Measurements from ENCODE around the gene RBKS.

RBKS gene

GRCh38 chr2:27875089-27875881 lies 14.9 kb downstream of the RBKS start:
- Histone ChIP-seq H3K9ac (ENCODE audit: low read length) (no peak overlapping the region), H3K36me3 (replicated peaks; ENCODE audit: low read depth, low read length) (no peaks in the 10 kb centered on the region), H3K79me2 (ENCODE audit: low read length) (no peaks in the 10 kb centered on the region), H3K4me3 (ENCODE audit: low read length) (no peak overlapping the region), H4K20me1 (ENCODE audit: insufficient read depth, low read length) (no peaks in the 10 kb centered on the region), H3K9me3 (ENCODE audit: insufficient read depth, low read length) (0 out of 2 replicates have a peak, but pooled peaks cover 7% of the 10 kb centered on the region), H3K27me3 (ENCODE audit: low read depth, low read length) (no peaks in the 10 kb centered on the region), H3K27ac (ENCODE audit: low read length) (no peak overlapping the region), H3K4me2 (ENCODE audit: low read length) (no peak overlapping the region), H2AFZ (ENCODE audit: low read depth, low read length) (no peak overlapping the region), H3K4me1 (ENCODE audit: low read length) (no peaks in the 10 kb centered on the region)
- no peak for TF ChIP-seq EZH2phosphoT487 (IDR thresholded peaks at IDR 0.05; ENCODE audit: low read depth)
- TF ChIP-seq CTCF (IDR thresholded peaks at IDR 0.05; ENCODE audit: low read depth, low read length) = no peak

- Histone ChIP-seq H3K27me3 (ENCODE audit: low read depth, low read length) (no peaks in the 10 kb centered on the region), H3K4me3 (ENCODE audit: low read length) (no peak overlapping the region), H3K9ac (ENCODE audit: low read length) (no peak overlapping the region), H3K4me1 (ENCODE audit: low read length) (no peaks in the 10 kb centered on the region), H3K9me3 (ENCODE audit: insufficient read depth, low read length) (0 out of 2 replicates have a peak, but pooled peaks cover 7% of the 10 kb centered on the region), H4K20me1 (ENCODE audit: insufficient read depth, low read length) (no peaks in the 10 kb centered on the region), H3K79me2 (ENCODE audit: low read length) (no peaks in the 10 kb centered on the region), H2AFZ (ENCODE audit: low read depth, low read length) (no peak overlapping the region), H3K36me3 (replicated peaks; ENCODE audit: low read depth, low read length) (no peaks in the 10 kb centered on the region), H3K4me2 (ENCODE audit: low read length) (no peak overlapping the region), H3K27ac (ENCODE audit: low read length) (no peak overlapping the region)
- no peak for TF ChIP-seq CTCF (IDR thresholded peaks at IDR 0.05; ENCODE audit: low read depth, low read length)
- no peak for TF ChIP-seq EZH2phosphoT487 (IDR thresholded peaks at IDR 0.05; ENCODE audit: low read depth)
These were observed 17.1 kb downstream of the RBKS start for GRCh38 chr2:27873091-27873490.

GRCh38 chr2:27871802-27872201 lies 18.4 kb downstream of the RBKS start:
- Histone ChIP-seq H3K4me2 (ENCODE audit: low read length) (no peak overlapping the region), H3K36me3 (replicated peaks; ENCODE audit: low read depth, low read length) (no peaks in the 10 kb centered on the region), H3K27me3 (ENCODE audit: low read depth, low read length) (no peaks in the 10 kb centered on the region), H3K4me3 (ENCODE audit: low read length) (no peak overlapping the region), H3K9me3 (ENCODE audit: insufficient read depth, low read length) (0 out of 2 replicates have a peak, but pooled peaks cover 7% of the 10 kb centered on the region), H3K9ac (ENCODE audit: low read length) (no peak overlapping the region), H3K4me1 (ENCODE audit: low read length) (no peaks in the 10 kb centered on the region), H3K79me2 (ENCODE audit: low read length) (no peaks in the 10 kb centered on the region), H4K20me1 (ENCODE audit: insufficient read depth, low read length) (no peaks in the 10 kb centered on the region), H2AFZ (ENCODE audit: low read depth, low read length) (no peak overlapping the region), H3K27ac (ENCODE audit: low read length) (no peak overlapping the region)
- TF ChIP-seq EZH2phosphoT487 (IDR thresholded peaks at IDR 0.05; ENCODE audit: low read depth) (no peak), CTCF (IDR thresholded peaks at IDR 0.05; ENCODE audit: low read depth, low read length) (no peak)

GRCh38 chr2:27870724-27871123 lies 19.5 kb downstream of the RBKS start:
- no peak overlapping the region for H3K27ac ChIP-seq (ENCODE audit: low read length)
- H3K9ac ChIP-seq (ENCODE audit: low read length) = no peak overlapping the region
- H3K79me2 ChIP-seq (ENCODE audit: low read length) = no peaks in the 10 kb centered on the region
- TF ChIP-seq CTCF (IDR thresholded peaks at IDR 0.05; ENCODE audit: low read depth, low read length) = no peak
- no peak for TF ChIP-seq EZH2phosphoT487 (IDR thresholded peaks at IDR 0.05; ENCODE audit: low read depth)
- H3K4me2 ChIP-seq (ENCODE audit: low read length) = no peak overlapping the region
- no peak overlapping the region for H2AFZ ChIP-seq (ENCODE audit: low read depth, low read length)
- no peaks in the 10 kb centered on the region for H3K36me3 ChIP-seq (replicated peaks; ENCODE audit: low read depth, low read length)
- no peaks in the 10 kb centered on the region for H3K27me3 ChIP-seq (ENCODE audit: low read depth, low read length)
- 0 out of 2 replicates have a peak, but pooled peaks cover under 1% of the 10 kb centered on the region for H3K9me3 ChIP-seq (ENCODE audit: insufficient read depth, low read length)
- H4K20me1 ChIP-seq (ENCODE audit: insufficient read depth, low read length) = no peaks in the 10 kb centered on the region
- H3K4me3 ChIP-seq (ENCODE audit: low read length) = no peak overlapping the region
- H3K4me1 ChIP-seq (ENCODE audit: low read length) = no peaks in the 10 kb centered on the region
